Pancreas (tissue), 10 donors: ENCODE results near the gene CEP57L1. TPM values are rescaled to one million over a fixed set of nuclear protein-coding genes. Genes with fewer than 3 reads are reported as not detected.

Experiments
- ATAC-seq, 4 donors: fragments of 200-7000 bp; cut with Tn5 transposase; one replicate each; pipeline versions ENCODE4 v1.8.0 to v1.9.1; 2020; ENCODE audit warnings: mild to moderate bottlenecking in 4 of 4, moderate library complexity in 4 of 4
- DNase-seq, 6 donors: peaks; one replicate each; pipeline ENCODE4 v3.0.0-alpha.2; 2020
- FAIRE-seq: peaks from 2 replicates; lab custom pipeline; 2012; peaks lifted over from hg19 to GRCh38; lab: Jason Lieb, UNC
- H3K27ac ChIP-seq, 4 donors: fragments of 200-600 bp; sonication (generic); 1 replicate in 3 of 4; 2 replicates in 1 of 4; pipeline versions ENCODE4 v1.5.0 to v1.8.0; 2020
- H3K27me3 ChIP-seq, 4 donors: fragments of 200-600 bp; one replicate each; pipeline ENCODE4 v1.8.0; 2021
- H3K36me3 ChIP-seq, 3 donors: fragments of 200-600 bp; sonication (generic) in 1 of 3; one replicate each; pipeline versions ENCODE4 v1.5.0 to v1.8.0; 2020 to 2021
- H3K4me1 ChIP-seq, 3 donors: fragments of 200-600 bp; one replicate each; pipeline ENCODE4 v1.8.0; 2021
- H3K4me3 ChIP-seq, 4 donors: fragments of 200-600 bp; sonication (generic) in 2 of 4; one replicate each; pipeline versions ENCODE4 v1.5.0 to v1.8.0; 2020 to 2021
- H3K9me3 ChIP-seq, 4 donors: fragments of 200-600 bp; one replicate each; pipeline ENCODE4 v1.8.0; 2021
- CTCF ChIP-seq, 4 donors: fragments of 200-600 bp; sonication (generic) in 3 of 4; IDR thresholded peaks; one replicate each; pipeline versions ENCODE4 v1.5.0 to v1.8.0; 2021; ENCODE audit warnings: antibody characterized with exemption in 4 of 4
- WGBS, 2 donors: extraction: QIAGEN DNeasy Blood & Tissue Kit; methylation state at CpG; one replicate each; pipeline ENCODE4 v1.1.7; 2013; 5-methylcytosine and 5-hydroxymethylcytosine counted together
- intact Hi-C, 3 donors: fragments of 100-400 bp; cut with DNase I; formaldehyde crosslinking; loops; one replicate each; pipeline versions ENCODE4 v1.11.1 to v1.14.2; 2022
- polyA plus RNA-seq, 2 donors: library from polyadenylated mRNA; stranded (reverse); fragments of 200-250 nt; gene quantifications; one replicate each; pipeline ENCODE4 v1.2.3, GENCODE V29; 2013
- total RNA-seq, 6 donors: library from RNA; stranded (reverse); fragmentation: NEBNext Ultra II Directional in 4 of 6; extraction: Animal tissue kit (Norgen Biotek cat#: 25700) in 4 of 6; gene quantifications; one replicate each; pipeline versions ENCODE4 v1.2.1 to v1.2.4, GENCODE V29; 2021 to 2023
- donor health status: healthy with polysubstance abuse.
- donor health status: DM: no; HTN: no; CAD: no; lungs with moderate emphysema.
- donor health status: DM: no; HTN: no; CAD: no.
- donor health status: control.
- donor health status: control.
- donor health status: Bipolar disorder and iron deficiency.
- donor health status: DM: yes; HTN: yes; CAD: no.
- donor health status: DM: no; HTN: no; CAD: no.
- donor health status: DM: no; HTN: no; CAD: no.
- donor health status: DM: yes; HTN: yes; CAD: no.

Gene CEP57L1
- total and polyA plus RNA-seq, 8 donors, result 3.7 to 7.0 (median 4.4) TPM

DNA sequence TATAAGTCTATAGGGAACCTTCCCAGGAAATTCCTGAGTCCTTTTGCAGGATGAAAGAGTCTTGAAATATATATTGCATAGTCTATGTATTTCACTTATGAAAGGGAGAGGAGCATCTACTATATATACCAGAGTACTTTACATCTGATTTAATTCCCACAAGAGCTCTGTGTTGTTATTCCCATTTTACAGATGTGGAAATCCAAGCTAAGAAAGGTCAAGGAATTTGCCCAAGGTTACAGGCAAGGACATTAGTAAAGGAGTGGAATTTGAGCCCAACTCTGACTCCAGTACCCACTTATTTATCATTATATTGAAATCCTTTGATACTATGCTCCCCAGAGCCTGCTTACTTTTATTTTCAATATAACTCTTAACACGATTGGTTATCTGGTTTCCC, 3.2 kb upstream of the CEP57L1 start:
- DNase-seq (no peak), ATAC-seq (no peak), FAIRE-seq (no peak)
- H3K27me3 ChIP-seq, result no peaks in the 10 kb centered on the region
- TF ChIP-seq CTCF (IDR thresholded peaks at IDR 0.05), result no peak
- 34 to 53% methylated on average over 1 of the region's 1 CpG for WGBS, 2 donors
- no peaks in the 10 kb centered on the region for H3K36me3 ChIP-seq
- H3K27ac ChIP-seq, result no peak overlapping the region
- H3K4me1 ChIP-seq, result peaks cover 0 to 18% (median 16%) of the 10 kb centered on the region in 3 donors
- H3K9me3 ChIP-seq, result no peaks in the 10 kb centered on the region
- H3K4me3 ChIP-seq, result peak overlapping the region in 2 of 4 donors; percentile 66 to 69
- intact Hi-C loops, result no loop called here

- peak overlapping the region; percentile 46 to 69 (median 66) for H3K4me3 ChIP-seq
- WGBS, 2 donors, result 0% methylated on average over 19 of the region's 19 CpGs
- DNase-seq (no peak), ATAC-seq (peak in 3 of 4 donors; percentile 0), FAIRE-seq (no peak)
- H3K27ac ChIP-seq, result peak overlapping the region; percentile 91 to 97 (median 95)
- no peak for TF ChIP-seq CTCF (IDR thresholded peaks at IDR 0.05)
- H3K4me1 ChIP-seq, result peaks cover 0 to 18% (median 16%) of the 10 kb centered on the region in 3 donors
- no peaks in the 10 kb centered on the region for H3K27me3 ChIP-seq
- H3K36me3 ChIP-seq, result no peaks in the 10 kb centered on the region
- no peaks in the 10 kb centered on the region for H3K9me3 ChIP-seq
- intact Hi-C loops, result no loop called here
Measured at GRCh38 chr6:109093732-109094415, 1.4 kb upstream of the CEP57L1 start.

DNA sequence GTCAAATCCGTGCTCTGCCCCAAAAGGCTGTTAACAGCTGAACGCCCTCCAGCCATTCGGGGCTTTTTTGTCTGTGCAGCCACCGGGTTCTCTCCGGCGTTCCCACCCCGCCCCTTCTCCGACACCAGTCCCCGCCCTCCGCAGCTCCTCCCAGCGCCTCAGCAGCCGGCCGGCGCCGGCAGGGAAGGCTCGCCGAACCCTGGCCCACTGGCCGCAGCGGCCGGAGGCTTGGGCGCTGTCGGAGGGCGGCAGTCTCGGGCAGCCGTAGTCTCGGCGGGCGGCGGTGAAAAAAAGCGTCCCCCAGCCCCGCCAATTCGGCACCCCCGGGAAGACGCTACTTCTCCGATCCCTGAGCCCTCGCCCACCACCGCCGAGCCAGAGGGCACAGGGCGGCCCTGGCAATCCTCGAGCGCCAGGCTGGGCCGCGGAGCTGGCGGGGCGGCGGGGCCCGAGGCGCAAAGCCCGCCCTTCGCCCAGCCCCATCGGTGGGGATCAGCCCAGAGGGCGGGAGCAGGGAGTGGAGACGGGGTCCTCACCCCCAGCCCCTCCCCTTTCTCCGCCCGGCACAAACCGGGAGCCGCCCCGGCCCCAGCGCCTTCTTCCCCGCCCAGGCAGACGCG, 781 bp upstream of the CEP57L1 start, which contains the start of gene SESN1:
Gene SESN1, minus strand, starts transcription at position 431 of the 620 bp plus-strand sequence. CDS start 773 bp downstream, outside the sequence.
- intact Hi-C loops, result no loop called here
- H3K4me3 ChIP-seq, result peak within 1 kb of the TSS; percentile 46 to 69 (median 66)
- no peaks in the 10 kb centered on the region for H3K36me3 ChIP-seq
- ATAC-seq, result peak; percentile 79 to 88 (median 84)
- no peaks in the 10 kb centered on the region for H3K27me3 ChIP-seq
- no peak for FAIRE-seq
- DNase-seq, result peak; percentile 87 to 95 (median 92)
- peaks cover 0 to 18% (median 16%) of the 10 kb centered on the region in 3 donors for H3K4me1 ChIP-seq
- H3K27ac ChIP-seq, result peak within 1 kb of the TSS; percentile 91 to 97 (median 95)
- TF ChIP-seq CTCF (IDR thresholded peaks at IDR 0.05), result no peak
- H3K9me3 ChIP-seq, result no peaks in the 10 kb centered on the region
- WGBS, 2 donors, result 0 to 1% methylated on average over 46 to 62 of the region's 62 CpGs

DNA sequence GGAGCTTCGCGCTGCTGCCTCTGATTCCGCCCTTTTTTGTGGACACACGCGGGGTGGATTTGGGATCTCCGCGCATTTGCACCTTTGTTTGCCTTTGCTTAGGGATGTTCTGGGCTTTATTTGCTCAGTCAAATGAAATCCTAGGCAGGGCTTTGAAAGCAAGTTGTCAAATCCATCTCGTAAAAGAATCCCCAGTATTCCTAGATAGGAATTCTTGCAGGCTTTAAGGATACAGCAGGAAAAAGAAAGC, 453 bp downstream of the CEP57L1 start:
- intact Hi-C loops, result no loop called here

More for the DNA sequence above, 453 bp downstream of the CEP57L1 start:
- Histone ChIP-seq H3K4me3 (peak overlapping the region; percentile 46 to 69 (median 66)), H3K4me1 (peaks cover 0 to 18% (median 16%) of the 10 kb centered on the region in 3 donors), H3K27me3 (no peaks in the 10 kb centered on the region), H3K36me3 (no peaks in the 10 kb centered on the region), H3K27ac (peak overlapping the region; percentile 91 to 97 (median 95)), H3K9me3 (no peaks in the 10 kb centered on the region)
- DNase-seq, result no peak
- 1 to 2% methylated on average over 8 of the region's 8 CpGs for WGBS, 2 donors
- no peak for FAIRE-seq
- no peak for TF ChIP-seq CTCF (IDR thresholded peaks at IDR 0.05)
- ATAC-seq, result no peak
